Smooth muscle cell (in vitro differentiated cells): ENCODE measurements around the gene OR10R2. TPM values are rescaled to one million over a fixed set of nuclear protein-coding genes. Genes with fewer than 3 reads are reported as not detected.

Experiments used
- DNase-seq: peaks from one replicate; lab custom pipeline; 2025; ENCODE audit not compliant: unreplicated experiment; lab: John Stamatoyannopoulos, UW
- H2AFZ ChIP-seq: fragments of 200-600 bp; sonication (generic); 2 replicates; pipeline ENCODE4 v1.6.0; 2016; ENCODE audit warnings: antibody characterized with exemption, low read depth, mild to moderate bottlenecking
- H3F3A ChIP-seq: fragments of 200-600 bp; sonication (generic); 2 replicates; pipeline ENCODE4 v1.6.0; 2017; ENCODE audit warnings: antibody characterized with exemption, low read depth
- H3K27ac ChIP-seq: fragments of 200-600 bp; sonication (generic); 2 replicates; pipeline ENCODE4 v1.5.1; 2016; ENCODE audit warnings: low read depth, mild to moderate bottlenecking
- H3K27me3 ChIP-seq: fragments of 200-600 bp; sonication (generic); 2 replicates; pipeline ENCODE4 v1.6.1; 2016; ENCODE audit warnings: low read depth, mild to moderate bottlenecking
- H3K36me3 ChIP-seq: fragments of 200-600 bp; sonication (generic); 2 replicates; pipeline ENCODE4 v1.5.1; 2016; ENCODE audit warnings: low read depth
- H3K4me1 ChIP-seq: fragments of 200-600 bp; sonication (generic); 2 replicates; pipeline ENCODE4 v1.5.1; 2016; ENCODE audit warnings: low read depth
- H3K4me2 ChIP-seq: fragments of 200-600 bp; sonication (generic); 2 replicates; pipeline ENCODE4 v1.6.0; 2016; ENCODE audit warnings: mild to moderate bottlenecking
- H3K4me3 ChIP-seq: fragments of 200-600 bp; sonication (generic); 2 replicates; pipeline ENCODE4 v1.5.1; 2016; ENCODE audit warnings: mild to moderate bottlenecking
- H3K79me2 ChIP-seq: fragments of 200-600 bp; sonication (generic); 2 replicates; pipeline ENCODE4 v1.6.0; 2016; ENCODE audit warnings: low read depth, mild to moderate bottlenecking
- H3K9ac ChIP-seq: fragments of 200-600 bp; sonication (generic); 2 replicates; pipeline ENCODE4 v1.6.0; 2016; ENCODE audit warnings: low read depth
- H3K9me3 ChIP-seq: fragments of 200-600 bp; sonication (generic); replicated peaks from 2 replicates; pipeline ENCODE4 v1.5.1; 2016; ENCODE audit warnings: low read depth
- H4K20me1 ChIP-seq: fragments of 200-600 bp; sonication (generic); 2 replicates; pipeline ENCODE4 v1.6.0; 2016; ENCODE audit warnings: low read depth
- CTCF ChIP-seq: fragments of 200-600 bp; sonication (generic); IDR thresholded peaks from 2 replicates; pipeline ENCODE4 v1.5.1; 2017; ENCODE audit warnings: borderline replicate concordance, mild to moderate bottlenecking, antibody characterized with exemption; ENCODE audit not compliant: insufficient read depth, poor library complexity, severe bottlenecking
- WGBS: methylation state at CpG from one replicate; pipeline ENCODE4 v1.1.7; 2016; ENCODE audit warnings: low lambda C conversion rate; 5-methylcytosine and 5-hydroxymethylcytosine counted together
- polyA plus RNA-seq: library from polyadenylated mRNA; unstranded; fragments of >200 nt; fragmentation: Nextera tagmentation; extraction: Ambion mirVana; gene quantifications from 2 replicates; pipeline ENCODE4 v1.2.1, GENCODE V29; 2016
- total RNA-seq: library from RNA; depleted of rRNA; stranded (reverse); fragments of >200 nt; gene quantifications from 2 replicates; pipeline ENCODE4 v1.2.3, GENCODE V29; 2014

OR10R2 gene
- total and polyA plus RNA-seq, 2 experiments from 2014 or later: not detected

GRCh38 chr1:158520955-158521665, 49.1 kb downstream of the OR10R2 start:
- no peaks in the 10 kb centered on the region for H3K9me3 ChIP-seq
- no peaks in the 10 kb centered on the region for H3K27me3 ChIP-seq
- no peaks in the 10 kb centered on the region for H4K20me1 ChIP-seq
- H3K4me1 ChIP-seq: no peaks in the 10 kb centered on the region
- no peak for DNase-seq
- H3K4me2 ChIP-seq: no peak overlapping the region
- 94% methylated on average over 3 of the region's 3 CpGs for WGBS
- no peak for TF ChIP-seq CTCF
- H3K36me3 ChIP-seq: no peaks in the 10 kb centered on the region
- no peaks in the 10 kb centered on the region for H3K79me2 ChIP-seq
- H3F3A ChIP-seq: no peaks in the 10 kb centered on the region
- no peak overlapping the region for H3K4me3 ChIP-seq
- H3K27ac ChIP-seq: no peak overlapping the region
- H2AFZ ChIP-seq: no peak overlapping the region
- no peak overlapping the region for H3K9ac ChIP-seq

- Histone ChIP-seq H3K79me2 (no peaks in the 10 kb centered on the region), H3K36me3 (no peaks in the 10 kb centered on the region), H2AFZ (no peak overlapping the region), H3K4me3 (no peak overlapping the region), H4K20me1 (no peaks in the 10 kb centered on the region), H3K27me3 (no peaks in the 10 kb centered on the region), H3K9ac (no peak overlapping the region), H3K4me2 (no peak overlapping the region), H3K4me1 (no peaks in the 10 kb centered on the region), H3F3A (no peaks in the 10 kb centered on the region), H3K27ac (no peak overlapping the region), H3K9me3 (no peaks in the 10 kb centered on the region)
- WGBS: 84% methylated on average over 2 of the region's 2 CpGs
- TF ChIP-seq CTCF: no peak
- no peak for DNase-seq
These were observed 49.6 kb downstream of the OR10R2 start for GRCh38 chr1:158521666-158522058.

GRCh38 chr1:158527190-158527815, 55.3 kb downstream of the OR10R2 start:
- H3K79me2 ChIP-seq: no peaks in the 10 kb centered on the region
- H3K27me3 ChIP-seq: no peaks in the 10 kb centered on the region
- WGBS: 75% methylated on average over 2 of the region's 2 CpGs
- no peak for TF ChIP-seq CTCF
- H3K4me2 ChIP-seq: no peak overlapping the region
- H4K20me1 ChIP-seq: no peaks in the 10 kb centered on the region
- no peak overlapping the region for H3K4me3 ChIP-seq
- DNase-seq: no peak
- no peak overlapping the region for H3K9ac ChIP-seq
- no peaks in the 10 kb centered on the region for H3F3A ChIP-seq
- no peaks in the 10 kb centered on the region for H3K9me3 ChIP-seq
- H3K36me3 ChIP-seq: no peaks in the 10 kb centered on the region
- H3K27ac ChIP-seq: no peak overlapping the region
- no peaks in the 10 kb centered on the region for H3K4me1 ChIP-seq
- no peak overlapping the region for H2AFZ ChIP-seq

Other genes starting within 250 kb of the OR10R2 start
- gene CD1A, start 217.8 kb upstream of the OR10R2 start, total RNA-seq: not detected in 2 replicates
- not detected in 2 replicates for gene CD1A, start 217.8 kb upstream of the OR10R2 start, polyA plus RNA-seq
- not detected in 2 replicates for gene CD1C, start 182.3 kb upstream of the OR10R2 start, total RNA-seq
- not detected in 2 replicates for gene CD1C, start 182.3 kb upstream of the OR10R2 start, polyA plus RNA-seq
- gene CD1B, start 140.7 kb upstream of the OR10R2 start, total RNA-seq: not detected in 2 replicates
- gene CD1B, start 140.7 kb upstream of the OR10R2 start, polyA plus RNA-seq: not detected in 2 replicates
- not detected in 2 replicates for gene CD1E, start 118.3 kb upstream of the OR10R2 start, total RNA-seq
- not detected in 2 replicates for gene CD1E, start 118.3 kb upstream of the OR10R2 start, polyA plus RNA-seq
- not detected in 2 replicates for gene OR10T2, start 72.8 kb upstream of the OR10R2 start, total RNA-seq
- not detected in 2 replicates for gene OR10T2, start 72.8 kb upstream of the OR10R2 start, polyA plus RNA-seq
- gene OR10K2, start 46.0 kb upstream of the OR10R2 start, total RNA-seq: not detected in 2 replicates
- not detected in 2 replicates for gene OR10K2, start 46.0 kb upstream of the OR10R2 start, polyA plus RNA-seq
- gene OR10K1, start 10.4 kb upstream of the OR10R2 start, total RNA-seq: not detected in 2 replicates
- not detected in 2 replicates for gene OR10K1, start 10.4 kb upstream of the OR10R2 start, polyA plus RNA-seq
- not detected in 2 replicates for gene OR6Y1, start 82.2 kb downstream of the OR10R2 start, total RNA-seq
- not detected in 2 replicates for gene OR6Y1, start 82.2 kb downstream of the OR10R2 start, polyA plus RNA-seq
- gene OR6P1, start 98.4 kb downstream of the OR10R2 start, total RNA-seq: not detected in 2 replicates
- gene OR6P1, start 98.4 kb downstream of the OR10R2 start, polyA plus RNA-seq: not detected in 2 replicates
- not detected in 2 replicates for gene OR10X1, start 107.7 kb downstream of the OR10R2 start, total RNA-seq
- not detected in 2 replicates for gene OR10X1, start 107.7 kb downstream of the OR10R2 start, polyA plus RNA-seq
- gene OR10Z1, start 133.0 kb downstream of the OR10R2 start, total RNA-seq: not detected in 2 replicates
- gene OR10Z1, start 133.0 kb downstream of the OR10R2 start, polyA plus RNA-seq: not detected in 2 replicates
- not detected in 2 replicates for gene SPTA1, start 214.5 kb downstream of the OR10R2 start, total RNA-seq
- 0.55 TPM in 1 of 2 replicates, not detected in the other for gene SPTA1, start 214.5 kb downstream of the OR10R2 start, polyA plus RNA-seq
- not detected in 2 replicates for gene OR6K2, start 228.4 kb downstream of the OR10R2 start, total RNA-seq
- not detected in 2 replicates for gene OR6K2, start 228.4 kb downstream of the OR10R2 start, polyA plus RNA-seq
- gene OR6K3, start 248.5 kb downstream of the OR10R2 start, total RNA-seq: not detected in 2 replicates
- gene OR6K3, start 248.5 kb downstream of the OR10R2 start, polyA plus RNA-seq: not detected in 2 replicates